Karpas-422 (cell line): ENCODE results near the gene LSM4. TPM values are rescaled to one million over a fixed set of nuclear protein-coding genes. Genes with fewer than 3 reads are reported as not detected.

Experiments used
- DNase-seq: peaks from one replicate; pipeline ENCODE4 v3.0.0-alpha.2; 2015
- H2AFZ ChIP-seq: fragments of 200-600 bp; sonication (generic); 2 replicates; pipeline ENCODE4 v1.6.1; 2014; ENCODE audit warnings: antibody characterized with exemption, low read length, mixed read lengths
- H3K27ac ChIP-seq: fragments of 200-600 bp; sonication (generic); 2 replicates; pipeline ENCODE4 v1.5.1; 2014; ENCODE audit warnings: mild to moderate bottlenecking, low read length, moderate library complexity
- H3K27me3 ChIP-seq: fragments of 200-600 bp; sonication (generic); 2 replicates; pipeline ENCODE4 v1.6.1; 2014; ENCODE audit warnings: low read length, mixed read lengths
- H3K36me3 ChIP-seq: fragments of 200-600 bp; sonication (generic); 2 replicates; pipeline ENCODE4 v1.6.1; 2014; ENCODE audit warnings: low read length, mixed read lengths; ENCODE audit not compliant: insufficient read depth
- H3K4me1 ChIP-seq: fragments of 200-600 bp; sonication (generic); 2 replicates; pipeline ENCODE4 v1.6.1; 2014; ENCODE audit warnings: mild to moderate bottlenecking, low read length, mixed read lengths
- H3K4me2 ChIP-seq: fragments of 200-600 bp; sonication (generic); 2 replicates; pipeline ENCODE4 v1.6.1; 2014; ENCODE audit warnings: low read length, low read depth, mild to moderate bottlenecking; ENCODE audit not compliant: poor library complexity, severe bottlenecking
- H3K4me3 ChIP-seq: fragments of 200-600 bp; sonication (generic); 2 replicates; pipeline ENCODE4 v1.5.1; 2014; ENCODE audit warnings: mild to moderate bottlenecking, antibody characterized with exemption, low read length, mixed read lengths
- H3K79me2 ChIP-seq: fragments of 200-600 bp; sonication (generic); 2 replicates; pipeline ENCODE4 v1.6.1; 2014; ENCODE audit warnings: mild to moderate bottlenecking, low read length, mixed read lengths
- H3K9ac ChIP-seq: fragments of 200-600 bp; sonication (generic); 2 replicates; pipeline ENCODE4 v1.6.0; 2014; ENCODE audit warnings: low read length
- H3K9me2 ChIP-seq: fragments of 200-600 bp; sonication (generic), shearing (Covaris generic); replicated peaks from 2 replicates; pipeline ENCODE4 v1.6.0; 2014; ENCODE audit warnings: mild to moderate bottlenecking, low read length, moderate library complexity; ENCODE audit not compliant: insufficient read depth
- H3K9me3 ChIP-seq: fragments of 300-700, 200-600 bp; sonication (generic); 2 replicates; pipeline ENCODE4 v1.6.1; 2014; ENCODE audit warnings: low read length, mixed read lengths
- H4K20me1 ChIP-seq: fragments of 200-600 bp; sonication (generic); 2 replicates; pipeline ENCODE4 v1.6.1; 2014; ENCODE audit warnings: mild to moderate bottlenecking, antibody characterized with exemption, low read length, low read depth; ENCODE audit not compliant: insufficient read depth
- total RNA-seq: library from RNA; depleted of rRNA; stranded (reverse); fragments of >200 nt; shearing (Covaris generic); gene quantifications from 2 replicates; pipeline ENCODE4 v1.2.3, GENCODE V29; 2014; ENCODE audit warnings: low replicate concordance

LSM4 gene
- total RNA-seq, 1 experiment from 2014 or later = 198 TPM

DNA sequence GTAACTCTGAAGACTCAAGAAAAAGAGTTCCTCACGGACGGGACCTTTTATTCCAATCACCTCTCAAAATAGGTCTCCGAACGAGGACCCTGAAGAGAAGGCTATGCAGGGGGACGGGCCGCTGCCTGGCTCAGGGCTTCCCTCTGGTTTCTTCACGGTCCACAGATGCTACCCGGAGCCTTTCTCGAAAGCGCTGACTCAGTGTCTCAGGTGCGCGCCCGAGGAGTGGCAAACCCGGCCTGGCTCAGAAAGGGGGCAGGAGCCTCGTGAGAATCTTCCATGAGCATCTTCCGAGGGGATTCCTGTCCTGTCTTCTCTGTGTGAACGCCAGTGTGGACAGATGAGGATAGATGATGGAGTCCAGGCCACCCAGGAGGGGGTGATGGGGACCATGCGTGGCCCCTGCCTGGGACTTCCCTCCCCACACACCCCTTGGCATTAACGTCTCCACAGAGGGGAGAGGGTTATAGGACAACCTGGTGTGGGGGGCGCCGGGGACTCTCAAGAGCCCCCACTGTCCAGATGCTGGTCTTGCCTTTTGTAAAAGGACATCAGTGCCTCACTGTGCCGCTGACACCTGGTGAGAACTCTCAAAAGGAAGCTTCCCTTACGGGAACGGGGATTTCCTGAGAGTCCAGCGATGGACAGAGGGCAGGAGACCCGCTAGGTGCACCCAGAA is 16.5 kb downstream of the LSM4 start:
- Histone ChIP-seq H3K27me3 (no peaks in the 10 kb centered on the region), H3K9me2 (no peaks in the 10 kb centered on the region), H4K20me1 (no peaks in the 10 kb centered on the region), H3K4me1 (peaks cover 48% of the 10 kb centered on the region), H3K36me3 (no peaks in the 10 kb centered on the region), H2AFZ (no peak overlapping the region), H3K79me2 (no peaks in the 10 kb centered on the region), H3K27ac (peak overlapping the region; percentile 94), H3K4me3 (no peak overlapping the region), H3K9me3 (no peaks in the 10 kb centered on the region), H3K4me2 (no peak overlapping the region), H3K9ac (0 out of 2 replicates have a peak overlapping the region, but pooled peaks have one; percentile 5)
- no peak for DNase-seq

DNA sequence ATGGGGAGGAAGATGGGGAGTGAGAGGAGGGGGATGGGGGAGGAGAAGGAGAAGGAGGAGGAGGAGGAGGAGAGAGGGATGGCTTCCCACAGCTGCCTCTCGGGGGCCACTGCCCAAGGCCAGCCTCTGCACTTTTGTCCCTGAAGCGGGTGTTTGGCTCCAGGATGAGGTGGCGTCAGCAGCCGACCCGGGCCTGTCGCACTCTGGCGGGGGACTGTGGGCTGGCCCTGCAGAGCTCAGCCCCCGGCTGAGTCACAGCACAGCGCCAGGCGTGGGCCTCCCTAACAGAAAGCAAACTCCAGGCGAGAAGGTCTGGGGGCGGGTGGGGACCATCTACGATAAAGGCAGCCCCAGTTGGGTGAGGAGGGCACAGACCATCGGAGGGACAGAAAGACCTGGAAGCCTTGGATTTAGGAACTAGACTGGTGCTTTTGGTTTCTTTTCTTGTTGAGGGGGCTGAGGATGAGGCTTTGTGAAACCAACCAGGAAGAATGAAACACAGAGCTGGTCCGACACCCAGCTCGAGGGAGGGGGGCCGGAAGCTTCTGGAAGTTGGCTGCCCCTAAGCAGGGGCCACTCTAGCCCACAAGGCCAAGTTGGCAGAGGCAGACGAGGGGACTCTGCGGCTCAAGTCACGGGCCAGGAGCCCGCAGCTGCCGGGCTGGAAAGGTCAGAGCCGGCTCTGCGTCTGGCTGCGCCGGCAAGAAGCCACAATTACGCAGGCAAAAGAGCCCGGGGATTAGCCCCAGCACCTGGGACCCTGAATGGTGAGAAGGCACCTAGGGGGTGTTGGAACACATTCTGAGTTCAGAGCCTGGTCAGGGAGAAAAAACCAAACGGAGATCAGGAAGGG is 18.2 kb downstream of the LSM4 start:
- H3K4me1 ChIP-seq = peaks cover 48% of the 10 kb centered on the region

GRCh38 chr19:18304208-18304457 is 18.7 kb downstream of the LSM4 start:
- Histone ChIP-seq H3K27me3 (no peaks in the 10 kb centered on the region), H3K27ac (peak overlapping the region; percentile 94), H3K4me3 (peak overlapping the region; percentile 59; the same call in 1 of the 2 replicates), H3K4me2 (peak overlapping the region; percentile 86), H3K79me2 (no peaks in the 10 kb centered on the region), H3K9me3 (no peaks in the 10 kb centered on the region), H3K9ac (peak overlapping the region; percentile 75), H3K9me2 (no peaks in the 10 kb centered on the region), H3K36me3 (no peaks in the 10 kb centered on the region), H2AFZ (no peak overlapping the region), H3K4me1 (peaks cover 48% of the 10 kb centered on the region), H4K20me1 (no peaks in the 10 kb centered on the region)
- no peak for DNase-seq

More for the DNA sequence above, 18.2 kb downstream of the LSM4 start:
- H3K9me2 ChIP-seq = no peaks in the 10 kb centered on the region
- H3K27ac ChIP-seq = peak overlapping the region; percentile 94
- H3K27me3 ChIP-seq = no peaks in the 10 kb centered on the region
- peak overlapping the region; percentile 59 for H3K4me3 ChIP-seq
- peak overlapping the region; percentile 75 for H3K9ac ChIP-seq
- H2AFZ ChIP-seq = 0 out of 2 replicates have a peak overlapping the region, but pooled peaks have one; percentile 48
- no peaks in the 10 kb centered on the region for H3K9me3 ChIP-seq
- no peaks in the 10 kb centered on the region for H3K36me3 ChIP-seq
- peak; percentile 84 for DNase-seq
- H4K20me1 ChIP-seq = no peaks in the 10 kb centered on the region
- no peaks in the 10 kb centered on the region for H3K79me2 ChIP-seq
- peak overlapping the region; percentile 86 for H3K4me2 ChIP-seq

DNA sequence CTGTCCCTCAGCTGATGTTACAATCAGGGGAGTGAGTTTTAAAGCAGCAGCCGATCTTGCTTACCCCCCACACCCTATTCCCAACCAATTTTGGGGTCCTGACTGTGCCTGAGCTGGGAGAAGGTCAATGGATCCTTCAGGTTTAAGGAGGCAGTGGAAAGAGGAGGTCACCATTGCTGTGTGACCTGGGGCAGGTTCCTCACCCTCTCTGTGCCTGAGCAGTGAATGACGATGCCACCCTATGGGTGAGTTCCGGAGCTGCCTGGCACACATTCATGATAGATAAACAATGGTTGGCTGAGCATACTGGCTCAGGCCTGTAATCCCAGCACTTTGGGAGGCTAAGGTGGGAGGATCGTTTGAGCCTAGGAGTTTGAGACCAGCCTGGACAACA is 21.2 kb downstream of the LSM4 start:
- no peaks in the 10 kb centered on the region for H4K20me1 ChIP-seq
- H3K36me3 ChIP-seq = no peaks in the 10 kb centered on the region
- peaks cover 33% of the 10 kb centered on the region for H3K4me1 ChIP-seq
- no peaks in the 10 kb centered on the region for H3K79me2 ChIP-seq
- no peaks in the 10 kb centered on the region for H3K9me3 ChIP-seq
- no peak overlapping the region for H3K4me2 ChIP-seq
- H3K9me2 ChIP-seq = no peaks in the 10 kb centered on the region
- H3K4me3 ChIP-seq = no peak overlapping the region
- H3K27me3 ChIP-seq = no peaks in the 10 kb centered on the region
- H2AFZ ChIP-seq = no peak overlapping the region
- no peak for DNase-seq
- H3K27ac ChIP-seq = no peak overlapping the region
- H3K9ac ChIP-seq = no peak overlapping the region

DNA sequence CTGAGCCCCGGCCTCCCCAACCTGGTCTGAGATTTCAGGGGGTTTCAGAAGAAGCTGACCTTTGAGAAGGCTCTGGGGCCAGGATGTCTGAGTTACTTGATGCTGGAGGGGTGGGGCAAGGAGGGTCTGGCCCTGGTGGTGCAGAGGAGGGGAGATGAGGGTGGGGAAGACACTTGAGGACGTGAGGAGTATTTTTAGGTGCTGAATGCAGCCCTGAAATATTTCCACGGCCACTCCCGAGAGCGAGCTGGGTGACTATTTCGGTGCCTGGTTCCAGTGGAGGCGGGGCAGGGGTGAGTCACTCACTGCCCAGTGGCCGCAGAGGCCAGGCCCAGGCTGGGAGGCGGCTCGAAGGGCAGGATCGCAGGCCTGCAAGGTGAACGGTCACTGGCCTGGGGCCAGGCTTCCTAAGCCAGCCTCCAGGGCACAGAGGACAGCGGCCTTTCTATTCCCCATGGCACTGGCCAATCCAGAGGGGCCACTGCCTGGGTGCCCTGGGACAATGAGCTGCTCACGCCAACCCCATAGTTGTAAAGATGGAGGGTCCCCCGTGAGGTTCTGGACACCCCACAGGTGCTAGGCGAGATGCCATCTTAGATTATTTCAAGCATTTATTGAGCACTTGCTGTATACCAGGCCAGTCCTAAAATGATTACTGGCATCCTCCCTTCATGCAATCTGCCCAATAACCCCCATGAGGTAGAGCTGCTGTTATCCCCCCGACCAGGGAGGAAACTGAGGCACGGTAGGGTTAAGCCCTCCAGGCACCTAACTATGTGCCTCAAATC is 21.8 kb downstream of the LSM4 start:
- Histone ChIP-seq H3K9me2 (no peaks in the 10 kb centered on the region), H3K4me3 (no peak overlapping the region), H4K20me1 (no peaks in the 10 kb centered on the region), H3K9ac (no peak overlapping the region), H3K27ac (no peak overlapping the region), H3K27me3 (no peaks in the 10 kb centered on the region), H3K9me3 (no peaks in the 10 kb centered on the region), H3K36me3 (no peaks in the 10 kb centered on the region), H3K79me2 (no peaks in the 10 kb centered on the region), H3K4me2 (no peak overlapping the region), H3K4me1 (peaks cover 27% of the 10 kb centered on the region), H2AFZ (no peak overlapping the region)
- DNase-seq = no peak

- no peak overlapping the region for H2AFZ ChIP-seq
Measured at GRCh38 chr19:18299654-18300053, 23.2 kb downstream of the LSM4 start.

DNA sequence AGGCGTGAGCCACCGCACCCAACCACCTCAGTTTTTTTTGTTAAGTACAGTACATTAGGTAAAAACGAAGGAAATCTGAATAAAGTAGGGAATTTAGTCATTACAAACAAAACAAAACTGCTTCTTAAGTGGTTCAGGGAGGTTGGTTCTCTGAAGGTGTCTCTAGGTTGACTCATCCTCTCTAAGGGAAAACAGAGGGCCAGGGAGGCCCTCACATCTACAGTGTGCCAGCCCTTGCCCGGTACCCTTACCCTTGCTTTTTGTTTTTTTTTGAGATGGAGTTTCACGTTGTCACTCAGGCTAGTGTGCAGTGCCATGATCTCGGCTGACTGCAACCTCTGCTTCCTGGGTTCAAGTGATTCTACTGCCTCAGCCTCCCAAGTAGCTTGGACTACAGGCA is 24.3 kb downstream of the LSM4 start:
- Histone ChIP-seq H3K4me2 (no peak overlapping the region), H3K4me1 (peaks cover 2% of the 10 kb centered on the region), H3K27me3 (no peaks in the 10 kb centered on the region), H3K79me2 (no peaks in the 10 kb centered on the region), H2AFZ (no peak overlapping the region), H3K27ac (no peak overlapping the region), H4K20me1 (no peaks in the 10 kb centered on the region), H3K9ac (no peak overlapping the region), H3K4me3 (no peak overlapping the region), H3K36me3 (no peaks in the 10 kb centered on the region), H3K9me2 (no peaks in the 10 kb centered on the region), H3K9me3 (no peaks in the 10 kb centered on the region)
- DNase-seq = no peak

More at GRCh38 chr19:18299654-18300053, 23.2 kb downstream of the LSM4 start:
- H3K9ac ChIP-seq = no peak overlapping the region
- no peak overlapping the region for H3K27ac ChIP-seq
- H3K4me2 ChIP-seq = no peak overlapping the region
- no peaks in the 10 kb centered on the region for H3K9me3 ChIP-seq
- H3K4me1 ChIP-seq = peaks cover 12% of the 10 kb centered on the region
- H3K27me3 ChIP-seq = no peaks in the 10 kb centered on the region
- H3K79me2 ChIP-seq = no peaks in the 10 kb centered on the region
- H3K4me3 ChIP-seq = no peak overlapping the region
- H3K9me2 ChIP-seq = no peaks in the 10 kb centered on the region
- H4K20me1 ChIP-seq = no peaks in the 10 kb centered on the region
- no peak for DNase-seq
- H3K36me3 ChIP-seq = no peaks in the 10 kb centered on the region

GRCh38 chr19:18297308-18297707 is 25.6 kb downstream of the LSM4 start:
- H3K27ac ChIP-seq = no peak overlapping the region
- no peak overlapping the region for H2AFZ ChIP-seq
- no peaks in the 10 kb centered on the region for H4K20me1 ChIP-seq
- H3K36me3 ChIP-seq = no peaks in the 10 kb centered on the region
- H3K4me3 ChIP-seq = no peak overlapping the region
- H3K9me3 ChIP-seq = no peaks in the 10 kb centered on the region
- no peak overlapping the region for H3K9ac ChIP-seq
- H3K4me2 ChIP-seq = no peak overlapping the region
- H3K79me2 ChIP-seq = no peaks in the 10 kb centered on the region
- H3K4me1 ChIP-seq = peaks cover 12% of the 10 kb centered on the region
- no peak for DNase-seq
- H3K9me2 ChIP-seq = no peaks in the 10 kb centered on the region
- H3K27me3 ChIP-seq = no peaks in the 10 kb centered on the region
